ENCODE results near the gene ARID4A. TPM values are rescaled to one million over a fixed set of nuclear protein-coding genes. Genes with fewer than 3 reads are reported as not detected.
A peak's percentile ranks its signal among the peaks of the same experiment; 100 is the strongest.

ARID4A gene
- total RNA-seq, 4 donors from 2014 or later: 15.9 to 22.0 (median 17.7) TPM

DNA sequence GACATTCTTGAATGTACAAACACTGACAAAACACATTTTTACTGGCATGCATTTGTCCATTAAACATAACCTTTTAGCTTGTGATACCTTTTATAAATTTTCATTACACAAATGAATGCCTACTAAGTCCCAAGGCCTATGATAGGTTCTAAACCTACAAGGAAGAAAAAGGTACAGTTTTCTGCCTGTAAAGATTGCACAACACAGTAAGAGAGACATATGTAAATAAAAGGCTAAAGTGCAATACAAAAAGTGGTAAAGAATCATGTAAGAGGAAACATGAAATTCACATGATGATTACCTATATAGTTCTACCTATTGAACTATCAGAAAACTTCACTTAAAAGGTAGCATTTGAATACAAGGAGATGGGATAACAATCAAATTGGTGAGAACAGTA, 14.6 kb upstream of the ARID4A start:
- TF ChIP-seq EP300 (IDR thresholded peaks at IDR 0.05) (no peak), POLR2A (IDR thresholded peaks at IDR 0.05; ENCODE audit: low read depth) (no peak), POLR2AphosphoS5 (IDR thresholded peaks at IDR 0.05) (no peak)
- TF ChIP-seq, protein P1, sequence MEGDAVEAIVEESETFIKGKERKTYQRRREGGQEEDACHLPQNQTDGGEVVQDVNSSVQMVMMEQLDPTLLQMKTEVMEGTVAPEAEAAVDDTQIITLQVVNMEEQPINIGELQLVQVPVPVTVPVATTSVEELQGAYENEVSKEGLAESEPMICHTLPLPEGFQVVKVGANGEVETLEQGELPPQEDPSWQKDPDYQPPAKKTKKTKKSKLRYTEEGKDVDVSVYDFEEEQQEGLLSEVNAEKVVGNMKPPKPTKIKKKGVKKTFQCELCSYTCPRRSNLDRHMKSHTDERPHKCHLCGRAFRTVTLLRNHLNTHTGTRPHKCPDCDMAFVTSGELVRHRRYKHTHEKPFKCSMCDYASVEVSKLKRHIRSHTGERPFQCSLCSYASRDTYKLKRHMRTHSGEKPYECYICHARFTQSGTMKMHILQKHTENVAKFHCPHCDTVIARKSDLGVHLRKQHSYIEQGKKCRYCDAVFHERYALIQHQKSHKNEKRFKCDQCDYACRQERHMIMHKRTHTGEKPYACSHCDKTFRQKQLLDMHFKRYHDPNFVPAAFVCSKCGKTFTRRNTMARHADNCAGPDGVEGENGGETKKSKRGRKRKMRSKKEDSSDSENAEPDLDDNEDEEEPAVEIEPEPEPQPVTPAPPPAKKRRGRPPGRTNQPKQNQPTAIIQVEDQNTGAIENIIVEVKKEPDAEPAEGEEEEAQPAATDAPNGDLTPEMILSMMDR (IDR thresholded peaks at IDR 0.05): no peak
- no peaks in the 10 kb centered on the region for H3K9me3 ChIP-seq
- DNase-seq (ENCODE audit: extremely low spot score): no peak
- H3K4me1 ChIP-seq: peaks cover 33 to 50% (median 49%) of the 10 kb centered on the region in 4 donors
- intact Hi-C loops (cut with DNase I): loop anchor here (5.0 kb wide), 1 partner anchor 131 kb away; the partner anchor contains the start of gene ARMH4
- peaks cover 10 to 57% (median 40%) of the 10 kb centered on the region in 4 donors for H3K36me3 ChIP-seq
- H3K27ac ChIP-seq (replicated peaks in 1 of 4): peak overlapping the region in 2 of 4 donors; percentile 44 to 78
- no peaks in the 10 kb centered on the region for H3K27me3 ChIP-seq
- H3K4me3 ChIP-seq: no peak overlapping the region

DNA sequence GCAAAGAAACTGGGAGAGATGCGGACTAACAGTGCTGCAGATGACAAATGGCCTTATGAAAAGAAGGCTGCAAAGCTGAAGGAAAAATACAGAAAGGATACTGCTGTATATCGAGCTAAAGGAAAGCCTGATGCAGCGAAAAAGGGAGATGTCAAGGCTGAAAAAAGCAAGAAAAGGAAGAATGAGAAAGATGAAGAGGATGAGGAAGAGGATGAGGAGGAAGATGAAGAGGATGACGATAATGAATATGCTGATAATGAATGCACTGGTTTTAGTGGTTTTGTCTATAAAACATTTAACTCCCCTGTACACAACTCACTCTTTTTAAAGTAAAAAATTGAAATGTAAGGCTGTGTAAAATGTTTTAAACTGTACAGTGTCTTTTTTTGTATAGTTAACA, 13.2 kb upstream of the ARID4A start:
- H3K9me3 ChIP-seq: no peaks in the 10 kb centered on the region
- peaks cover 10 to 62% (median 37%) of the 10 kb centered on the region in 4 donors for H3K36me3 ChIP-seq
- H3K27me3 ChIP-seq: no peaks in the 10 kb centered on the region
- 98% methylated on average over 4 of the region's 4 CpGs for WGBS
- intact Hi-C loops (cut with DNase I): no loop called here
- H3K27ac ChIP-seq (replicated peaks in 1 of 4): no peak overlapping the region
- TF ChIP-seq, protein P1 (IDR thresholded peaks at IDR 0.05): no peak
- TF ChIP-seq POLR2AphosphoS5 (IDR thresholded peaks at IDR 0.05): no peak
- TF ChIP-seq EP300 (IDR thresholded peaks at IDR 0.05): no peak
- no peak for TF ChIP-seq POLR2A (IDR thresholded peaks at IDR 0.05; ENCODE audit: low read depth)
- no peak for DNase-seq (ENCODE audit: extremely low spot score)
- H3K4me1 ChIP-seq: peaks cover 41 to 57% (median 54%) of the 10 kb centered on the region in 4 donors
- H3K4me3 ChIP-seq: no peak overlapping the region

DNA sequence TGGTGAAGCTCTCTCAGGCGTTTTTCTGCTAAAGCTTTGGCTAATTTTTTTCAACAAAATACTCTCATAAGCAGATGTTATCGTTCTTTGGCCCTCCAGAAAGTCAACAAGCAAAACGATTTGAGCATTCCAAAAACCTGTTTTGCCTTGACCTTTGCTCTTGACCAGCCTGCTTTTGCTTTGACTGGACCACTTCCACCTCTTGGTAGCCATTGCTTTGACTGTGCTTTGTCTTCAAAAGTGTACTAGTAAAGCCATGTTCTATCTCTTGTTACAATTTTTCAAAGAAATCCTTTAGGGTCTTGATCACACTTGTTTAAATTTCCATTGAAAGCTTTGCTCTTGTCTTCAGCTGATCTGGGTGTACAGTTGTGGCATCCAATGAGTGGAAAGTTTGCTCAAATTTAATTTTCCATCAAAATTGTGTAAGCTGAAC, 10.7 kb upstream of the ARID4A start:
- H3K4me1 ChIP-seq: peaks cover 32 to 48% (median 45%) of the 10 kb centered on the region in 4 donors
- peaks cover 27 to 84% (median 56%) of the 10 kb centered on the region in 4 donors for H3K36me3 ChIP-seq
- intact Hi-C loops (cut with DNase I): no loop called here

DNA sequence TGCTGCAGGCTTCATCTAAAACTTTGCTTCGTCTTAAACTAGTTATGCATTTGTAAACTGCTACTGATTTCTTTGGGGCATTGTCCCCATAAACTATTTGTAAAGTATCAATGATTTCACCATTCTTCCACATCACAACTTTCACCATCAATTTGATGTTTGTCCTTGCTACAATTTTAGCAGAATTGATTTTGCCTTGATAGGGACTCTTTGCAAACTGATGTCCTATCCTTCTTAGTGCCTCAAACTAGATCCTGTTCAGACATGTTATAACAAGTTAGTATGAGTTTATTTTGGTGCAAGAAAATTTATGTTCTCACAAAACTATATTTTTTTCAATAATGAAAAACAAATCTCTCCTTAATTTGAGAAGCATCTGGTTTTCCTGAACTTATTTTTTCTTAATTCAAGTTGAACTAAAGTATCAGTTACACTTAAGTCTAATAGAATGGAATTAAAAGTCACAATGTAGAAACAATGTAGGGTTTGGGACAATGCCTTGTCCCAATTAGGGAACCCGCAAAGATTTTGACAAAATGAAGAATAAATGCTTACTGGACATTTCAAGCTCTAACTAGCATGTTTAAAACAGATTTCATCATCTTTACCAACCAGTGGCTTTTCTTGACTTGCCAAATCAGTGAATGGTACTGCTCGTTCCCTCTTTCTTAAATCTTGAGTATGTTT, 10.1 kb upstream of the ARID4A start:
- TF ChIP-seq POLR2A (IDR thresholded peaks at IDR 0.05; ENCODE audit: low read depth): no peak
- TF ChIP-seq POLR2AphosphoS5 (IDR thresholded peaks at IDR 0.05): no peak
- no peak for TF ChIP-seq EP300 (IDR thresholded peaks at IDR 0.05)
- TF ChIP-seq, protein P1 (IDR thresholded peaks at IDR 0.05): no peak
- 88% methylated on average over 3 of the region's 3 CpGs for WGBS
- Histone ChIP-seq H3K4me3 (no peak overlapping the region), H3K36me3 (peaks cover 27 to 90% (median 62%) of the 10 kb centered on the region in 4 donors), H3K27me3 (no peaks in the 10 kb centered on the region), H3K27ac (replicated peaks in 1 of 4) (no peak overlapping the region), H3K9me3 (no peaks in the 10 kb centered on the region), H3K4me1 (peaks cover 30 to 48% (median 44%) of the 10 kb centered on the region in 4 donors)
- no peak for DNase-seq (ENCODE audit: extremely low spot score)
- intact Hi-C loops (cut with DNase I): no loop called here

More for the DNA sequence above, 10.7 kb upstream of the ARID4A start:
- Histone ChIP-seq H3K27me3 (no peaks in the 10 kb centered on the region), H3K4me3 (no peak overlapping the region), H3K9me3 (no peaks in the 10 kb centered on the region), H3K27ac (replicated peaks in 1 of 4) (no peak overlapping the region)
- WGBS: 86% methylated on average over 3 of the region's 3 CpGs
- DNase-seq (ENCODE audit: extremely low spot score): no peak
- TF ChIP-seq EP300 (IDR thresholded peaks at IDR 0.05): no peak
- no peak for TF ChIP-seq POLR2A (IDR thresholded peaks at IDR 0.05; ENCODE audit: low read depth)
- no peak for TF ChIP-seq POLR2AphosphoS5 (IDR thresholded peaks at IDR 0.05)
- TF ChIP-seq, protein P1 (IDR thresholded peaks at IDR 0.05): no peak
